Measurements from ENCODE around the gene ATAD2B.

The ATAD2B gene

GRCh38 chr2:23699580-23699925 lies 227.4 kb downstream of the ATAD2B start:
- DNase-seq (ENCODE audit: low read depth), result no peak

- no peak for DNase-seq (ENCODE audit: low read depth)
Observed at GRCh38 chr2:23698721-23699579, 228.0 kb downstream of the ATAD2B start.
